T1000 (cell line): ENCODE data around the gene ADAM15.

ENCODE experiments used
- DNase-seq: peaks from one replicate; lab custom pipeline; 2025; ENCODE audit warnings: mixed read lengths; lab: John Stamatoyannopoulos, UW

ADAM15 gene

DNA sequence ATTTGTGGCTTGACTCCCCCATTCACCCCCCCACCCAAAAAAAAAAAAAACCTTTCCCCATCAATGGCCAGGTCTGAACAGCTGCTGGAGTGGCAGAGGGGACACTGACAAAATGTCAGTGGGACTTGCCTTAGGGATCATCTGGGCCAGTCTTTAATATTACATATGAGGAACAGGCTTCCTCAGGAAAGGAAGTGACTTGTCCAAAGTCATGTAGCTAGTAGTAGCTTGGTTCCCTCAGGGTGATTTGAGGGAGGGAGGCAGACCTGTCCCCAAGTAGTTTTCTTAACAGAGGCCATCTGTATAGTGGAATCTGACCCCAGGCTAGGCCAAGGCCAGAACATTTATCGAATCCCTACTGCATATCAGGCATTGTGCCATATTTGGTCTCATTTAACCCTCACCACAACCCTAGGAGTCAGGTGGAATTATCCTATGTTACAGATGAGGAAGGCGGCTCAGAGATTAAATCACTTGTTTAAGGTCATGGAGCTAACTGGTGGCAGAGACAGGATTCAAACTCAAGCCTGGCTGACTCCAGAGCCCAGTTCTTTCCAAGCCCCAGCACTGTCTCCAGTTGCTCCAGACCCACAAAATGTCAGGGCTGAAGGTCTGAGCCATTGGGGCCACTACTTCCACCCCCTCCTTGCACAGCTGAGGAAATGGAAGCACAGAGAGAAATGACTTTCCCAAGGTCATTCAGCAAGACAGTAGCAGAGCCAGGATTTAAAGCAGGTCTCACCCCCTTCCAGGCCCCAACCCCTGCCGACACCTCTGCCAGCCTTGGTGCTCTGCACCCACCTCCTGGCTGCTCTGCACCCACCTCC lies 38.1 kb upstream of the ADAM15 start:
- no peak for DNase-seq

DNA sequence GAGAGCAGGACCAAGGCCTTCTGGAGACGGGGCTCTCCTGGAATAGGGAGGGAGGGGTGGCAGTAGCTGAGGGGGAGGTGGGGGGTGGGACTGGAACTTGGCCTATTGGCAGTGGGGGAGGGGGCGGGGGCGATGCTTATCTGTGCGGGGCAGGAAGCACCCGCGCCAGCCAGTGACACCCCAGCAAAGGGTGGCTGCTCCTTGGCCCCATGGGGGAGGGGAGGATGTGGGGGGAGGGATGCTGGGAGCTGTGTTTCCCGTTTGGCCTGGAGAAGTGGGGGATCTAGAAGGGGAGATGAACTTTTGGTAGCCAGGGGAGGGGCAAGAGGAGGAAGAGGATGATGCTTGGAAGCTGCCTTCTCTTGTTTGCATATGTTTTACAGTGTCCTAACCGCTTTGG lies 37.5 kb upstream of the ADAM15 start:
- DNase-seq = no peak

DNA sequence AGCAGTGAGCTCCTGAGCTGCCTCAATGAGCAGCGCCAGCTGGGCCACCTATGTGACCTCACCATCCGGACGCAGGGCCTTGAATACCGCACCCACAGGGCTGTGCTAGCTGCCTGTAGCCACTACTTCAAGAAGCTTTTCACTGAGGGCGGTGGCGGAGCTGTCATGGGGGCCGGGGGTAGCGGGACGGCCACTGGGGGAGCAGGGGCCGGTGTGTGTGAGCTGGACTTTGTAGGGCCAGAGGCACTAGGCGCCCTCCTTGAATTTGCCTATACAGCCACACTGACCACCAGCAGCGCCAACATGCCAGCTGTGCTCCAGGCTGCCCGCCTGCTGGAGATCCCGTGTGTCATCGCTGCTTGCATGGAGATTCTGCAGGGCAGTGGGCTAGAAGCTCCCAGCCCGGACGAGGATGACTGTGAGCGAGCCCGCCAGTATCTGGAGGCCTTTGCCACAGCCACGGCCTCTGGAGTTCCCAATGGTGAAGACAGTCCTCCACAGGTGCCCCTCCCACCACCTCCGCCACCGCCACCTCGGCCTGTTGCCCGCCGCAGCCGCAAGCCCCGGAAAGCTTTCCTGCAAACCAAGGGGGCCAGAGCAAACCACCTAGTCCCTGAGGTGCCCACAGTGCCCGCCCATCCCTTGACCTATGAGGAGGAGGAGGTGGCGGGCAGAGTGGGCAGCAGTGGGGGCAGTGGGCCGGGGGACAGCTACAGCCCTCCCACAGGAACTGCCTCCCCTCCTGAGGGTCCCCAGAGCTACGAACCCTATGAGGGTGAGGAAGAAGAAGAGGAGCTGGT lies 36.2 kb upstream of the ADAM15 start:
- no peak for DNase-seq

DNA sequence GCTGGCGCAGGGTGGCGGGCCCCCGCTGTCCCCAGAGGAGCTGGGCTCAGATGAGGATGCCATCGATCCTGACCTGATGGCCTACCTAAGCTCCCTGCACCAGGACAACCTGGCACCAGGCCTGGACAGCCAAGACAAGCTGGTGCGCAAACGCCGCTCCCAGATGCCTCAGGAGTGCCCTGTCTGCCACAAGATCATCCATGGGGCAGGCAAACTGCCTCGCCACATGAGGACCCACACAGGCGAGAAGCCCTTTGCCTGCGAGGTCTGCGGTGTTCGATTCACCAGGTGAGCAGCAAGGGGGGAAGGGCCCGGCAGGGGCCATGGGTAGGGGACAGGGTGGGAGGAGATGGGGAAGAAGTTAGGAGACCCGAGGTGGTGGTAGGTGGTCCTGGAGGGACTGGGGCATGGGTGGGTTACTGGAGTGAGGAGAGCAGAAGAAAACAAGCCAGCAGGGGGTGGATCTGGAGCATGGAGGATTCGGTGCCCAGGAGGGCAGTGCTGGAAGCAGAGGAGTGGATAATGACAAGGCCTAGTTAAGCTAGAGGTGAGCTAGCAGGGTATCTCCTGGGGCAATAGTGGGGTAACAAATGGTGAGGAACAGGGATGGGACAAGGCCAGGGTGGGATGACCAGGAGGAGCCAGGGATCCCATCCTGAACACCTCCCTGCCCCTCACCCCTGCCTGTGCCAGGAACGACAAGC lies 35.4 kb upstream of the ADAM15 start:
- DNase-seq = no peak

DNA sequence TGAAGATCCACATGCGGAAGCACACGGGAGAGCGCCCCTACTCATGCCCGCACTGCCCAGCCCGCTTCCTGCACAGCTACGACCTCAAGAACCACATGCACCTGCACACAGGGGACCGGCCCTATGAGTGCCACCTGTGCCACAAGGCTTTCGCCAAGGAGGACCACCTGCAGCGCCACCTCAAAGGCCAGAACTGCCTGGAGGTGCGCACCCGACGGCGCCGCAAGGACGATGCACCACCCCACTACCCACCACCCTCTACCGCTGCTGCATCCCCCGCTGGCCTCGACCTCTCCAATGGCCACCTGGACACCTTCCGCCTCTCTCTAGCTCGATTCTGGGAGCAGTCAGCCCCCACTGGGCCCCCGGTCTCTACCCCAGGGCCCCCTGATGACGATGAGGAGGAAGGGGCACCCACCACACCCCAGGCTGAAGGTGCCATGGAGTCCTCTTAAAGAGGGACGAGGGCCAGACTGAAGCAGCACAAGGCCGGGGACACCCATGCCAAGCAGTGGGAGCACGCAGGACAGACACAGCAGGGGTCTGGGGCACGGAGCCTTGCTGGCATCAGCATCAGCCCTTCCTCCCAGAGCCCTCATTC lies 34.8 kb upstream of the ADAM15 start:
- no peak for DNase-seq

DNA sequence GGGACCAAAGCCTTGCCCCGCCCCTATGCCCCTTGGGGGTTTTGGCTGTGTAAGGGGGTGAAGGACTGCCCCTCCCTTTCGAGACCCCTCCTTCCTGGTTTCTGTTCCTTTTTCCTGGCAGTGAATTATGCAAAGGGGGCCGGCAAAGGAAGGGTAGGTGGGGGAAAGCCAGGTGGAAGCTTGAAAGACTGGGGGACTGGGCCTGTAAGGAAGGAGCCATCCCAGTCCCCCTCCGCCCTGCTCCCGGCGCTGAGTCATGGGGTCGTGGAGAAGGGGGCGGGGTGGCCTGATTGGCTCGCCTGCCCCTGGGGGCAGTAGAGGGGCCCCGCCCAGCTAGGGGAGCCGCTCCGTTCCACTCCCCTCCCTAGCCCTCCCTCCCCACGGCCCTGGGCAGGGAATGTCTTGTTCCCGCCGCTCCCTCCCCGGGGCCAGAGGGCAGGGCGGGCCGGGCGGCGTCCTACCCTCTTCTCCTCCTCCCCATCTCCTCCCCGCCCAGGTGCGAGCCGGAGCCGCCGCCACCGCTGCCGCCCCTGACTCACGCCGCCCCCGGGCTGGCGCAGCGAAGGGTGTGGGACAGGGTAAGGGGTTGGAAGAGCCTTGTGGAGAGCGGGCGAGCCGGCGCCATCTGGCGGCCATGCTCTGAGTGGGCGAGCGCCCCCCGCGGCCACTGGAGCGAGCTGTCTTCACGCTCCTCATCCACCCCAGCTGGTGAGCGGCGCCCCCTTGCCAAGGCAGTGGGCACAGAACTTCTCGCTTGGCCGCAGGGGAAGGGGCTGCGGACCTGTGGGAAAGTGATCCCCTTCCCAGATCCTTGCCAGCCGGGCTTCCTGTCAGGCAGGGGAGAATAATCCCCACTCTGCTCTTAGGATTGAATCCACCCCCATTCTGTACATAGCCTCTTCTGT lies 33.8 kb upstream of the ADAM15 start:
- DNase-seq = peak; percentile 95

DNA sequence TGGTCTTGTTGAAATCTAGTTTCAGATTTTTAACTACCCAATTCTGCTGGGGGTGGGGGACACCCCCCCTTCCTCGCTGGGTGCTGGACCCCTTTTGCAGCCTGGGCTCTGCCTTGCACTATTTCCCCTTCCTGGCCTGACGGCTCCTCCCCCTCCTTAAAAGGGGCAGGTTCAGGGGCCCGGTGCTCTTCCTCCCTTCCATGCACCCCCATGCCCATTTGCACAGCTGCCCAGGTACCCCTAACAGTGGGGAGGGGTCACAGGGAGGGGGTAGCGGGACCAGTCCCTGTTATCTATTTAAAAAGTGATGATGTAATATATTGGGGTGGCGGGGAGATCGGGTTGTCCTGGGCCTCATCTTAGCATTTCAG lies 33.2 kb upstream of the ADAM15 start:
- DNase-seq = peak; percentile 41

DNA sequence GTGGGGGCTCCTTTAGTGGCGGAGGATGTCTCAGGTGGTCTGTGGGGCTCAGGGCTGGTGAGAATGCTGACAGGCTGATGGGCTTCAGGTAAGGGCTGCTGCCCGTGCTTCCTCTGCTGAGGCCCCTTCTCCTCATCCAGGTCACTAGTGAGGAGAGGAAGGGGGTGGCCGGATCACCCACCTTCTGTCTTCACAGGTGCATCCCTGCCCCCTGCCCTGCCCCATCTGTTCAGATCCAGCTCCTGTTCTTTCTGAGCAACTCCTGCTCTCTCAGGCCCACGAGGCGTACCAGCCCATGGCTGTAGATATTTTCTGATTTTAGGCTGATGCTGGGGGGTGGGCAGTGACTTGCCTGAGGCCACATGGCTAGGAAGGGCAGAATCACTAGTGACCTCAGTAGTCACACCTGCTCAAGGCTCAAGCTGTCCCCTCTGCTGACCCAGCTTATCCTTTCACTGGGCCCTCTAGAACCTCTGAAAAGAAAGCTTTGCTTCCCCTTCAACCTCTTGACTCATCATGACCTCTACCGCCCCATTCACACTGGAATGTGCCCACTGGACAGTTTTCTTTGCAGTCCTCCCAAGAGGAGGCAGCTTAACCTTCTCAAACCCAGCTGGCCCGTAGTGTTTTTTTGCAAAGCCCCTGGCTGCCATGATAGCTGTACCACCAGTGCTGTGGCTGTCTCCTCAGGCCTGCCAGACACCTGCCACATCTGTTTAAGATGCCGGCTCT lies 32.3 kb upstream of the ADAM15 start:
- no peak for DNase-seq

DNA sequence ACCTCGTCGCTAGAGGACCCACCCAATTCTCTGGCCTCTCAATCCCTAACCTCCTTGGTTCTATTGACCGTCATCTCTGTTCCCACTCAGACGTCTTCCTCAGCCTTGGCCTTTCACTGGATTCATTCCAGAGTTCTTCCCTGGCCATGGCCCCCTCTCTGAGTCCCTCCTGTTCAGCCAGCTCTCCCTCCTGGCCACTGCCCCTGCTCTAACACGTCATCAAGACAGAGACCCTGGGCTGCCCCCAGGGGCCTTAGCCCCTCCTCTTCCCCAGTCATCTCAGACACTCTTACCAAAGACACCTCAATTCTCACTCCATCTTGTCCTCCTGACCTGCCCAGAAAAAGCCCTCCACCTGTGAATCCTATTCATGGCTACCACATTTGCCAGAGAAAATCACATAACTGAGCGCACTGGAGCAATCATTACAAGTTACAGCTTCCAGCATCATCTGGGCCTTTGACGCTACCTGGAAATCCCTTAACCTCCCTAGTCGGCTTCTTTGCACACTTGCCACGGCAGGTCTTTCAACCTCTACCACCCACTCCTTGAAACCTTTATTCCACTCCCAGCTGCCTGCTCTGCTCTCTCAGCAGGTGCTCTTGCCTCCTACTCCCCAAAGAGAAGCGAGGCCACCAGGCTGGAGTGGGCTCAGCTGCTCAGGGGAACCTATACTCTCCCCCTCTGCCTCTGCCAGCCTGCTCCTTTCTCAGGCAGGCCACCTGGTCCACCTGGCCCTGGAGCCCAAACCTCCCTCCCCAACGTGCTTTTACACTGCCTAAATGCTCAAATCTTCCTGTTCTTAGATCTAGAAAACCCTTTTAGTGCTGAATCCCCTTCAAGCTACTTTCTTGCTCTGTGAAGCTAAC lies 31.5 kb upstream of the ADAM15 start:
- DNase-seq = no peak

DNA sequence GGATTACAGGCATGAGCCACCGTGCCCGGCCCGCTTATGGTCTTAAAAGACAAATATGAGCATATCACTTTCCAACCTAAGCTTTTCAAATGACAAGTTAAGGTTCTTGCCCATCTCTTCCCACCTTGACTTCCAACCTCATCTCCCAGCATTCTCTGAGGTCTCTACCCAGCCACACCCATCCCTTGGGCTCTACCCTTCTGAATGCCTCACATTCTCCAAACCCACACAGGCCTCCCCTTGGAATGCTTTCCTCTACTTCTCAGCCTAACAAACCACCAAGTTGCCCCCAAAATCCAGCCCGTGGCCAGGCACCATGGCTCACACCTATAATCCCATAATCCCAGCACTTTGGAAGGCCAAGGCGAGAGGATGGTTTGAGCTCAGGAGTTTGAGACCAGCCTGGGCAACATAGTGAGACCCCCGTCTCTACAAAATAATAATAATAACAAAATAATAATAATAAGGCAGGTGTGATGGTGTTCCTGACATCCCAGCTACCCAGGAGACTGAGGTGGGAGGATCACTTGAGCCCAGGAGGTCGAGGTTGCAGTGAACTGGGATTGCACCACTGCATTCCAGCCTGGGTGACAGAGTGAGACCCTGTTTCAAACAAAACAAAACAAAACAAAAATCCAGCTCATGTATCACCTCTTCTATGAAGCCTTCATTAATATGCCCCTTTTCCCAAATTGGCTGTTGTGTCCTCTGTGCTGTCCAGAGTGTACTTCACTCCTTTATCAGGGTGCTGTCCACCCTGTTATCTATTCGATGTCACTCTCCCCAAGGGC lies 28.8 kb upstream of the ADAM15 start:
- no peak for DNase-seq

DNA sequence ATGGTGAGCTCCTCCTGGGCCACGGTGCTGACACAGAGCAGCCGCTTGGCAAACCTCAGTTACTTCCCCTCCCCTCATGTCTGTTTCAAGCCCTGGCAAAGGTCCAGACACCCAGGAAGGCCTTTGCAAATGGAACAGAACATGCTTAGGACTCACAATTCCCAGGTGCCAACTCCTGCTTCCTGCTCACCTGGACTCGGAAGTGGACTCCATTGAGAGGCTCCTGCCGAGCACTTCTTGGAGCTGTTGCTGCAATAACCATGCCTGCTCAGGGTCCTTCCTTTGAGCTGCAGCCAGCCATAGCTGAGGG lies 28.2 kb upstream of the ADAM15 start:
- DNase-seq = no peak

DNA sequence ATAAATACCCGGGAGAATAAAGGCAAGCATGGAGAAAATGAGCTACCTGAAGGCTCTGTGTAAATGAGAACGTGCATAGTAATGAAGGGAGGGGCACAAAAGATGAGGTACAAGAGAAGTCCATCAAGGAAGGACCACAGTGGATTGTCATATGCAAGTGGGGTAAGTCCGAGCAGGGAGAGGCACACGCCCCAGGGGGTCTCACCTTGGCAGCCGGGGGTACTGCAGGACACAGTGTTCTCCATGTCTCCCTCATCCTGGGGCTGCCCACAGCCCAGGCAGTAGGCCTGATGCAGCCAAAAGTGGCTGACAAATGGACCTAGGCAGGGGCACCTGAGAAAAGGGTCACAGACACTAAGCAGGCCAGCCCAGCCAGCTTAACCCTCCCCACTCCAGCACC lies 27.5 kb upstream of the ADAM15 start:
- DNase-seq = no peak

DNA sequence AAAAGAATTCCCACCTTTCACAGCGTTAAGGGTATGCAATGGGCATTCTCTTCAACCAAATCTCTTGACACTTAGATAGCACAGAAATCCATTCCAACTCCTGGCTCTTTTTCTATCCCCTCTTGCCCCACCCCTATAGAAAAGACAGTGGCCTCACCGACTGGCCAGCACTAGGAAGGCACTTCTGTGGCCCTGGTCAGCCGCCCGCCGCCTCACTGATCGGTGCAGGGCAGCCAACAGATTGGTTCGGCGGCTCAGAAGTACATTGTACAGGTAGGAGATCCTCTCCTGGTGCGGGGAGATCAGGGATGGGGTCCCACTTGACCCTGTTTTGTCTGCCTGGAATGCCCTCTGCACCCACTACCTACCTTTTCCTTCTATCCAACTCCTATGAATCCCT lies 26.8 kb upstream of the ADAM15 start:
- no peak for DNase-seq

DNA sequence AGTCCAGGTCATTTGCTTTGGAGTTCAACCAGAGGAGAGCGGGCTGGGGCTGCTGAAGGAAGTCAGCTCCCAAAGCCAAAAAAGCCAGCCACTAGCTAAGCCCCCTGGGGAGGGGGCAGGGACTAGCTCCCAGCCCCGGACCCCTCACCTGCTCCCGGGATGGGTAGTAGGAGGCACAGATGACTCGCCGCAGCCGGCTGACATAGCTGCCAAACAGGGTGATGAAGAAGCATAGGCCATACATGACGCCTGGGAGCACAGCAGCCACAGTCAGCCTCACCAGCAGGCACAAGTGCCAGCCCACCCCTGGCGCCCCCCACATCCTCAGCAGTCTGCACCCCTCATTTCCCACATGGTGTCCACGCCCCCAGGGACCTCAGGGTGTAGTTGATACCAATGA lies 25.0 kb upstream of the ADAM15 start:
- DNase-seq = no peak

DNA sequence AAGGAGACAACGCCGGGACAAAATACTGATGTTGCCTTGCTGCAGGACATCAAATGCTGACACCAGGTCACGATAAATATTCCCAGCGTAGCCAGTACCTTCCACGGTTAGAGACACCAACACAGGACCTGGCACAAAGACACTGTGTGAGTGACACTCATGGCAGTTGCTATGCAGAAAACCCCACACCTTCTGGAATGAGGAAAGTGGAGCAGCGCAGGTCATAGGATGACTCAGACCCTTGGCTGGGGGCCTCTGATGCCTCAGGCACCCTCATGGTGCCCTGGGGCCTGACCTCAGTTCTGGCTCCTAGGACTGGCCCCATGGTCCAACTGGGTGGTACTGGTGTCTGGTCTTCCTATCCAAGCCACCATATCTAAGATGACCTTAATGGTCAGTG lies 24.5 kb upstream of the ADAM15 start:
- DNase-seq = peak; percentile 32

DNA sequence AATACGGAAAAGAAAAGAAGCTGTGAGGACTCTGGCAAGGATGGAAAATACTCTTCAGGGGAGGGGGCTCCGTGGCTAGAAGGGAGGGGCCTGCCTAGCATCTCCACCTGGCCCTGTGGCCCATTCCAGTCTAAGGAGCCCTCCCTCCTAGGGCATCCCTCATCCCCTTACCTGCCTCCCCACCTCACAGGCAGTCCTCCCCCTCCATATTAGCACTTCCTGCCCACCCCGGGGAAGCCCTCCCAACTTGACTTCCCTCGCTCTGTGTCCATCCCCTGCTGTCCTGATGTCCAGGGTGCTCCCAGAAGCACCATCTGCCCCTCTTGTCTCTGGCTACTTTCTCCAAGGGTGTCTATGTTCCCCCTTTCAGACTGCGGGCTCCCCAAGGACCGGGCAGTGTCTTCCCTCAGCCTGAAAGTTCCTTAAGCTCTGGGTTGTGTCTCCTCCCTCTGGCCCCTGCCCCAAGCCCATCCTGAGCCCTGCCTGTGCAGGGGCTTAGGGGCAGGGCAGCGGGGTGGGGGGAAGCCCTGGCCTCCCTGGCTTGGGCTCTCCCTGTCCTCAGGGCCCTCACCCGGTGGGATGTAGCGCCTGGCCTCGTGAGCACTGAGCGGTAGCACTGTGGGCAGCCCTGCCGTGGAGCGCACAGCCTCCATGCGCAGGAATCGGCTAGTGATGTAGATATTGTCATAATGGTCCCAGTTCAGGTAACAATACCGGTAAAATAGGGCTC lies 21.4 kb upstream of the ADAM15 start:
- DNase-seq = no peak

DNA sequence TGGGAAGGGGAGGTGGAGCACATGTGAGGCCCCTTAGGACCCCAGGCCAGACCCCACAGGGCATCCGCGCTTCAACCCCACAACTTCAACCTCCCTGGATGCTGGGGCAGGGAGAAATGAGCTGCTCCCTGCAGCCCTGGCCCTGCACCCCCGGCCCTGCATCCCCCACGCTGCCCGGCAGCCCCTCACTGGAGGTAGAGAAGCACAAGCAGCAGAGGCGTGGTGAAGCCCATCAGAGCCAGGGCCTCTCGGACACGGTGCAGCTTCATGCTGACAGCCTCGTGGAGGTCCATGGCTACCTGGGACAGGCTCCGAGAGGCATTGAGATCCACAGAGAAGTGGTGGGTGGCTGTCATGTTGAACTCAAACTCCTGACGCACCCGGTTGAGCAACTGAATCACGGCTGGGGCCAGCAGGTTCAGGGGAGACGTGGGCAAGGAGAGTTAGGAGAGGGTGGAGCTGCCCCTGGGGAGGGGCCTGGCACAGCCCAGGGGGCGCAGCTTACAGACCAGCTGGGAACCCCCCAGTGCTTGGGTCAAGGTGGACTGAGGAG lies 20.8 kb upstream of the ADAM15 start:
- no peak for DNase-seq

DNA sequence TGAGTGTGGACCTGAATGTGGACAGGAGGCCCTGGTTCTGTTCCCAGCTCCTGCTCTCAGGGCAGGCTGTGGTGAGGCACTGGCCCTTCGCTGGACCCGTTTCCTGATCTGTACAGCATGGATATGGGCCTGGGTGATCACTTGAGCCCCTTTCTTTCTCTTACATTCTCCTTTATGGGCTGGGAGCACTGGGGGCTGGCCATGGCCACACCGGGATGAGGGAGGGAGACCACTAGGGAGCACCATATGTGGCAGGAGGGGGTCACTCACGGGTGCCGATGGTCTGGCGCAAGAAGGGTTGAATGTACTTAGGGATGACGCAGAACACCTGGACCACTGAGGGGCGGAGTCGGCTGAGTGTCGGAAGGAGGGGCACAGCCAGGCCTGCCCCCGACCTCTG lies 20.2 kb upstream of the ADAM15 start:
- DNase-seq = no peak
